ENCODE measurements around the gene AKAP13.
"Not testable (repeated sequence)": the region's sequence is repeated elsewhere in the genome, so short reads cannot be mapped to it uniquely, and the experiment has no call there.

AKAP13 gene

GRCh38 chr15:85414991-85415390 lies 34.6 kb downstream of the AKAP13 start:
- no peak for DNase-seq

GRCh38 chr15:85415783-85416182 lies 35.4 kb downstream of the AKAP13 start:
- DNase-seq, result no peak

GRCh38 chr15:85417276-85417675 lies 36.9 kb downstream of the AKAP13 start:
- no peak for DNase-seq

- no peak for DNase-seq
Measured at GRCh38 chr15:85419161-85419560, 38.8 kb downstream of the AKAP13 start.

GRCh38 chr15:85421116-85421925 lies 40.9 kb downstream of the AKAP13 start:
- no peak for DNase-seq

- no peak for DNase-seq
Measured at GRCh38 chr15:85422607-85423006, 42.2 kb downstream of the AKAP13 start.

GRCh38 chr15:85423256-85423655 lies 42.9 kb downstream of the AKAP13 start:
- no peak for DNase-seq

GRCh38 chr15:85424154-85424553 lies 43.8 kb downstream of the AKAP13 start:
- DNase-seq, result no peak

- DNase-seq, result no peak
Measured at GRCh38 chr15:85426481-85426880, 46.1 kb downstream of the AKAP13 start.

- no peak for DNase-seq
Measured at GRCh38 chr15:85427286-85428028, 47.1 kb downstream of the AKAP13 start.

GRCh38 chr15:85429522-85429921 lies 49.1 kb downstream of the AKAP13 start:
- no peak for DNase-seq

GRCh38 chr15:85430406-85431204 lies 50.2 kb downstream of the AKAP13 start:
- no peak for DNase-seq

GRCh38 chr15:85439996-85440395 lies 59.6 kb downstream of the AKAP13 start:
- no peak for DNase-seq

- no peak for DNase-seq
Measured at GRCh38 chr15:85440451-85440850, 60.0 kb downstream of the AKAP13 start.

- not testable (repeated sequence) for DNase-seq
Measured at GRCh38 chr15:85441854-85442253, 61.5 kb downstream of the AKAP13 start.

GRCh38 chr15:85443046-85443445 lies 62.6 kb downstream of the AKAP13 start:
- DNase-seq, result no peak

- DNase-seq, result peak; percentile 55
Measured at GRCh38 chr15:85443593-85444087, 63.2 kb downstream of the AKAP13 start.

GRCh38 chr15:85444122-85444745 lies 63.8 kb downstream of the AKAP13 start:
- DNase-seq, result no peak

GRCh38 chr15:85445361-85445760 lies 65.0 kb downstream of the AKAP13 start:
- no peak for DNase-seq

- DNase-seq, result no peak
Measured at GRCh38 chr15:85451099-85451700, 70.8 kb downstream of the AKAP13 start.

GRCh38 chr15:85452436-85452835 lies 72.0 kb downstream of the AKAP13 start:
- no peak for DNase-seq

- DNase-seq, result no peak
Measured at GRCh38 chr15:85453144-85453872, 72.9 kb downstream of the AKAP13 start.
